Hematopoietic multipotent progenitor cell (in vitro differentiated cells): ENCODE data around the gene PRSS22. TPM values are rescaled to one million over a fixed set of nuclear protein-coding genes. Genes with fewer than 3 reads are reported as not detected.

Experiments used
- DNase-seq, 3 donors: peaks; one replicate each; pipeline ENCODE4 v3.0.0-alpha.2; 2011 to 2015; ENCODE audit warnings: low read depth in 2 of 3, low spot score in 2 of 3
- total RNA-seq: library from RNA; depleted of rRNA; stranded (reverse); fragments of >200 nt; gene quantifications from one replicate; pipeline ENCODE4 v1.2.3, GENCODE V29; 2012

PRSS22 gene, protein sequence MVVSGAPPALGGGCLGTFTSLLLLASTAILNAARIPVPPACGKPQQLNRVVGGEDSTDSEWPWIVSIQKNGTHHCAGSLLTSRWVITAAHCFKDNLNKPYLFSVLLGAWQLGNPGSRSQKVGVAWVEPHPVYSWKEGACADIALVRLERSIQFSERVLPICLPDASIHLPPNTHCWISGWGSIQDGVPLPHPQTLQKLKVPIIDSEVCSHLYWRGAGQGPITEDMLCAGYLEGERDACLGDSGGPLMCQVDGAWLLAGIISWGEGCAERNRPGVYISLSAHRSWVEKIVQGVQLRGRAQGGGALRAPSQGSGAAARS
- total RNA-seq: not detected

DNA sequence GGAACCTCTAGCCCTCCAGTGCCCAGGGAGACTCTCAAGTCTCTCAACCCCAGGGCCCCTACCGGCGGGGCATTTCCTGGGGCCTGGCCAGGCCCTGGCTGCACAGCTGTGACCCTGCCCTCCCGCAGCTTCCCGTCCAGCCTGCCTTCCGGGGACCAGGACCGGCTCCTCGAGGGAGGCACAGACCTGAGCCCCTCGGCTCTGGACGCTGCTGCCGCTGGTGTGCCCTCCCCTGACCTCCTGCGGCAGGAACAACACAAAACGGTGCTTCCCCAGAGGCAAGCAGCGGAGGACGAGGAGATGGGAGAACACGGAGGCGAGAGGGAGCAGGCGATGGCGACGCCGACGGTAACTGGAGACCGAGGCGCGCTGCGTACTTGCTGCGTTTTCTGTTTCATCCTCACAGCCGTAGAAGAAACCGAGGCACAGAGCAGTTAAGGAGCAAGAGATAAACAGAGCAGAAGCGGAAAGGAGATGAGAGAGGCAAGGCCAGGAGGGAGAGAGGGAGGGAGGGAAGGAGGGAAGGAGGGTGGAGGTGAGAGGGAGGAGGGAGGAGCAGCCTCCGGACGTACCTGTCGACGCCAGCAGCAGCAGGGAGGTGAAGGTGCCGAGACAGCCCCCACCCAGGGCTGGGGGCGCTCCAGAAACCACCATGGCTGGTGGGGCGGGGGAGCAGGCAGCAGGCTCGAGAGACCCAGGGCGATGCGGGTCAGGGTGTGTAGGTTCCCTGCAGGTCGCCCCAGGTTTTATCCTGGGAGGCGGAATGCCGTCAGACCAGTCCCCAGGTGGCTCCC, at the start of gene PRSS22:
Gene PRSS22 (minus strand): TSS at position 720 of the 794 bp plus-strand sequence. CDS start 66 bp downstream, at position 654.
- no peak for DNase-seq

DNA sequence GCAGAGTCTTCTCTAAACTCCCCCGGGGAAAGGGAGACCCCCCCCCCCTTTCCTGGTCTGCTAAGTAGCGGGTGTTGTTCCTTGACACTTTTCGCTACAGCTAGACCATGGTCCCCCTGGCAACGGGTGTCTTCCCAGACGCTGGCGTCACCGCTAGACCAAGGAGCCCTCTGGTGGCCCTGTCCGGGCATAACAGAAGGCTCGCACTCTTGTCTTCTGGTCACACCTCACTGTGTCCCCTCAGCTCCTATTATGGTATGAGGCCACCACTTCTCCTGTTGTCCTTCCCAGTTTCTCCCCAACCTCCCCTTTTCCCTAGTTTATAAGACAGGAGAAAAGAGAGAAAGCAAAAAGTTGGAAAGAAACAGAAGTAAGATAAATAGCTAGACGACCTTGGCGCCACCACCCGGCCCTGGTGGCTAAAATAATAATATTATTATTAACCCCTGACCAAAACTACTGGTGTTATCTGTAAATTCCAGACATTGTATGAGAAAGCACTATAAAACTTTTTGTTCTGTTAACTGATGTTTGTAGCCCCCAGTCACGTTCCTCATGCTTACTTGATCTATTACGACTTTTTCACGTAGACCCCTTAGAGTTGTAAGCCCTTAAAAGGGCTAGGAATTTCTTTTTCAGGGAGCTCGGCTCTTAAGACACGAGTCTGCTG, 49.2 kb upstream of the PRSS22 start:
- DNase-seq: peak in 2 of 3 donors; percentile 56 to 65

DNA sequence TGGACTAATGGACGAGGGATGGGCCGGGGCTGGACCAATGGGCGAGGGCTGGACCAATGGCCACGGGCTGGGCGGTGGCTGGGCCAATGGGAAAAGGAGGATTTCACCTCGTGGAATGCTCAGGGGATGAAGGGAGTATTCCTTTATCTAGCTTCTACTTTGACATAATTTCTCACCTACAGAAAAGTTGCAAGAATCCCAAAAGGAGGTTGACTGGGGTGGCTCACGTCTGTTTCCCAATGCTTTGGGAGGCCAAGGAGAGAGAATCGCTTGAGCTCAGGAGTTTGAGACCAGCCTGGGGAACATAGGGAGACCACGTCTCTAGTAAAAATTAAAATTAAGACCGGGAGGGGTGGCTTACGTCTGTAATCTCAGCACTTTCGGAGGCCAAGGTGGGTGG, 48.0 kb upstream of the PRSS22 start:
- DNase-seq: no peak

DNA sequence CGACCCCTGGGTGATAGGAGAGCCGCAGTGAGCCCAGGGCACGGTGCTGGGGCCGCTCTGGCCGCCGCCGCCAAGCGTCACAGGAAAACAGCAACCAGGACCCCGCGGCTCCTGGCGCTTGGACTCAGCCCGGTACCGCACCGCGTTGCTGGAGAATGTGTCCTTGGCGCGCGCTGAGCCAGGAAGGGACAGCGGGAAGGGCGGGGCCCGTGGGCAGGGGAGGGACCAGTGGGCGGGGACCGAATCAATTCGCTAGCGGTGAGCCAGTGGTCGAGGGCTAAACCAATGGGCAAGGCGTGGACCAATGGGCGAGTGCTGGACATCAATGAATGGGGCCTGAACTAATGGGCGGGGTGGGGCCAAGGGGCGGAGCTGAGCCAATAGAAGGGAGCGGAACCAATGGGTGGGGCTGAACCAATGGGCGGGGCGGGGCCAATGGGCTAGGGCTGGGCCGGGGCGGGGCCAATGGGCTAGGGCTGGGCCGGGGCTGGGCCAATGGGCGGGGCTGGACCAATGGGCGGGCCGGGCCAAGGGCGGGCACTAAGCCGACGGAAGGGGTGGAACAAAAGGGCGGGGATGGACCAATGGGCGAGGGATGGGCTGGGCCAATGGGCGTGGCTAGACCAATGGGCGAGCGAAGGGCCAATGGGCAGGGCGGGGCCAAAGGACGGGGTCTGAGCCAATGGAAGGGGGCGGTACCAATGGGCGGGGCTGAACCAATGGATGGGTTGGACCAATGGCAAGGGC, 47.4 kb upstream of the PRSS22 start:
- peak; percentile 72 to 99 (median 98) for DNase-seq

DNA sequence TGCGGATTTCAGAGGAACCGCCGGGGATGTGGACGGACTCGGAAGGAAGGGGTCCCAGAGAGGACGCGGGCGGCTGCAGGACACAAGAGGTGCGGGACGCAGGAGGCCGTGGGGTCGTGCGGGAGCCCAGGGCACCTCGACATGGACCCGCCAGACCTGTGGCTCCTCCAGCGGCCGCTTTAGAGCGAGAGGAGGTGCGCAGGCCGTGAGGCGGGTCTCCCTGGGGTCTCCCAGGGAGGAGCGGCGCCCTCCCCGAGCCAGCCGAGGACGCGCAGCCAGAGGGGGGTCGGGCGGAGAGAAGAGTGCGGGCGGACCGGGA, 46.9 kb upstream of the PRSS22 start:
- no peak for DNase-seq

DNA sequence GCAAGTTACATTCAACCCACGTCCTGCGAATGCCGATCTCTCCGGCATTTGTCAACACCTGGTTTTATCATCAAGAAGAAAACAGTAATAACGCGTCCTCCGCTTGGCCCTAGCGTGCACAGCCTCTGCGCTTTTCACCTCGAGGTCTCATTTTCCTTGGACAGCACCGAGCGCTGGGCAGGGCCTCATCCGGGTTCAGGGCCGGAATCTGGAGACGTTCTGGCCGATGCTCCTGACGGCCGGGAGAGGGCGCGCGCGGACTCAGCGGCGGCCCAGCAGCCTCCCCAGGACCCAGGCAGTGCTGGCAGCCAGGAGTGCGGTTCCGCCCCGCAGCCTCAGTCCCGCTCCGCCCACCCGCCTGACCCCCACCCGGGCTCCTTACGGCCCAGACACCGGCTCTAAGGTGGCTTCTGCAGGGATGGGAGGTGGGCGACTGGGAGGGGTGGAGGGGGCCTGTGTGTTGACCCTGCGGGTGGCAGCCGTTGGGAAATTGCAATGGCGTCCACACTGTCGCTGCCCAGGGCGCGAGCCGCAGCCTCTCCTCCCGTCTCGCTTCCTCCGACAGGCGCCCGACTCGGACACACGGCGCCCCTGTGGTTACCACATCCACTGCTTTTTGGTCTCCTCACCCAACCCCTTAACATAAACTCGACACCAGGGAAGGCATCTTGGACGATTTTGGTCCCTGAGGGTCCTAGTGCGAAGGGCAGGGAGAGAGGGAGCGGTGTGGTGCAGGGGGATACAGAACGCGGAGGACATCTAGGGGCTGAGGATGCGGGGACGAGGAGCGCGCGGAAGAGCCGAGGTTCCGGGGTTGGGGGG, 46.3 kb upstream of the PRSS22 start:
- peak; percentile 66 to 84 (median 80) for DNase-seq

DNA sequence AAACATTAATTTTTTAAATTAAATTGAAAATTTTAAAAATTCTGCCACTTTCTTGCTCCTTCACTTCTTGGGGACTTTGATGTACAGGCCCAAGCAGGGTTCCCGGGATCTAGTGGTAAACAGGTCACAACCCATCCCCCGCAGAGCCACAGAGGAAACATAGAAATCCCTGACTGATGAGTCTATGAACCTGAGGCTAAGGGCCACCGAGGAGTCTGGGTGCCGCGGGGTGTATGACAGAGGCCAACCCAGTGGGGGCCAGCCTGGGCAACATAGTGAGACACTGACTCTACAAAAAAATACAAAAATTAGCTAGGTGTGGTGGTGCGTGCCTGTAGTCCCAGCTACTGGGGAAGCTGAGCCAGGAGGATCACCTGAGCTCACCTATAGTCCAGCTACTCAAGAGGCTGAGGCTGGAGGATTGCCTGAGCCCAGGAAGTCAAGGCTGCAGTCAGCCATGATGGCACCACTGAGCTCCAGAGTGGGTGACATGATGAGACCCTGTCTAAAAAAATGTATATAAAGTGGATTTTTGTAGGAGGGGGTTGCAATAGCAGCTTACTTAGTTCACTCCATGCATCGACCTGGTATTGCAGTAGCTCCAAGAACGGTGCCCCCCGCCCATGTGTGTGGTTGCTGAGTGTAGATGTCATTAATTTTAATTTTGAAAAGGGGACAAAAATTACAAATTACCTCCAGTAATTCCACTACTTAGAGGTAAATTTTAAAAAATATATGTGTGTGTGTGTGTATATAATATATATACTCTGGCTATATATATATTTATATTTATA, 44.6 kb upstream of the PRSS22 start:
- DNase-seq: no peak

DNA sequence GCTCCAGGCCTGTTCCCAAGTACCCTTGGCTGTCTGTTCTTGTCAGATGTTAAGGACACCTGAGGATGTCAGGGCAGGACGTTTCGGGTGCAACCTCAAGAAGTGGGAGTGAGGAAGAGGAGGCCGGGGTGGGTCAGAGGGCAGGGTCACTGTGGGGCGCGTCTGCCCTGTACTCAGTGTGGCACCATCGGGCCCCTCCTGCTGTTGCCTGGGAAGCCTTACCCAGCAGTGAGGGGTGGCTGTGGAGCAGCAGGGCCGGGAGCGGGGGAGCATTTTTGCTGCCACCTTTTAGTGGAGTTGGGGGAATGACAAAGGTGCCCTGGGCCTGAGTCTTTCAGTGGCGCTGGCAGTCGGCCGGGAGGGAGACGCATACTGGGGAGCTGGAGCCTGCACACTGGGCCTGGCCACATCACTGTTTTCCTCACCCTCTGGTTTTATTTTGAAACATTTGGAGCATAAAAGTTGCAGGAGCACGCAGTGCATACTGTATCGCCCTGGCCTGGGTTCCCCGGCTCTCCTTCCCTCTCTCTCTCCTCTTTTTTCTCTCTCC, 42.6 kb upstream of the PRSS22 start:
- DNase-seq: no peak

DNA sequence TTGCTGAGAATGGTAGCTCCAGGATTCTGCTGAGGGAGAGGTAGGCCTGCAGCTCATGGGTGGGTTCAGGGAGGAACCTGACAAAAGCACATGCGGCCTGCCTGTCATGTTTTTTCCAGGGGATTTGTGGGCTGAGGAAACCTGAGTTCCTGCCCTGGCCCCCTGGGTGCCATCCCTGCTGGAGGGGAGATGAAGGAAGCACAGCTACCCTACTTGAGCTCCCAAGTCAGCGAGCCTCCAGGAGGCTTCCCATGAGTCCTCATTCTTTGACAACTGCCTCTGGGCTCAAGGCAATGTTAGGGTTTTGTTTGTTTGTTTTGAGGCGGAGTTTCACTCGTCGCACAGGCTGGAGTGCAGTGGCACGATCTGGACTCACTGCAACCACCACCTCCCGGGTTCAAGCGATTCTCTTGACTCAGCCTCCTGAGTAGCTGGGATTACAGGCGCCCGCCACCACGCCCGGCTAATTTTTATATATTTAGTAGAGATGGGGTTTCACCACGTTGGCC, 41.6 kb upstream of the PRSS22 start:
- DNase-seq: no peak

DNA sequence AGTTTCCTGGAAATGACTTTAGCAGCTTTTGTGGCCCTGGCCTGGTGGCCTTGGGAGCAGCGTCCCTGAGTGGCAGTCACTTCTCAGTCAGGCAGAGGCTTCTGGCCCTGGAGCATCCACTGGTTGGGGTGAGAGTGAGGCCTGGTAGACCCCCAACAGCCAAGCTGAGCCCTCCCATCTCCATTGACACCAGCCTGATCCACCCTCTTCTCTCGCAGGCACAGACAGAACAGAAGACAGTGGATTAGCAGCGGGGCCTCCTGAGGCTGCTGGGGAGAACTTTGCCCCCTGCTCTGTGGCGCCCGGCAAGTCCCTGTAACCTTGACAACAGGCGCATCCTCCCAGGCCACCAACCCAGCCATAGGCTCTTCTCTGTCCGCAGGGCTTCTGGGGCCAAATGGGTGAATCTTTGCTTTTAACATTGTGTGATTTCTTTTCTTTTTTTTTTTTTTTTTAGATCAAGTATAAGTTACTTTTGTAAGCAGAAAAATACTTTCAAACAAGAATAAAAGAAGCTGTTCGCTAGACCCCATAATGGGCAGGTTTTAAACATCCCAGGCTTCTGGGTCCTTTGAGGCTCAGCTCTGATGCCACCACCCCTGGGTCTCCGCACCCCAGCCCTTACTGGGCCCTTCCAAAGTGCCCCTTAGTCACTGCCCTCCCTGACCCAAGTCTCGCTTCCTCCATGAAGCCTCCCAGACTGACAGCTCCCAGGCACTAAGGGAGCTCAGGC, 41.0 kb upstream of the PRSS22 start:
- DNase-seq: no peak

DNA sequence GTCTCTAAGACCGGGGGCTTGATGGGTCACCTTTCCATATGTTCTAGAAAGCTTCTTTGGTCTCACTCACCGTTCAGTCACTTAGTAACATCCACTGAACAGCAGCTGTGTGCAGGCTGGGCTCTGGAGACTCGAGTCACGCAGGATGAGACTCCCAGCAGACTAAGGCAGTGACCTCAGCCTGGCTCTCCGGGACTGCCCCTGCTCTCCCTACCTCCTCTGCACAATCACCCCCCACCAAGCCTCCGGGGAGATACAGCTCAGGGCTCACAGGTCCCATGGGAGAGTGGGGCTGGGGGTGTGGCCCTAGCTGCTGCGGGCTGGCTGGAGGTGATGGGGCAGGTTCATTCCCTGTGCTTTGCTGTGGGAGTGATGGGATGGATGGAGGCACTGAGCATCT, 39.1 kb upstream of the PRSS22 start:
- no peak for DNase-seq

DNA sequence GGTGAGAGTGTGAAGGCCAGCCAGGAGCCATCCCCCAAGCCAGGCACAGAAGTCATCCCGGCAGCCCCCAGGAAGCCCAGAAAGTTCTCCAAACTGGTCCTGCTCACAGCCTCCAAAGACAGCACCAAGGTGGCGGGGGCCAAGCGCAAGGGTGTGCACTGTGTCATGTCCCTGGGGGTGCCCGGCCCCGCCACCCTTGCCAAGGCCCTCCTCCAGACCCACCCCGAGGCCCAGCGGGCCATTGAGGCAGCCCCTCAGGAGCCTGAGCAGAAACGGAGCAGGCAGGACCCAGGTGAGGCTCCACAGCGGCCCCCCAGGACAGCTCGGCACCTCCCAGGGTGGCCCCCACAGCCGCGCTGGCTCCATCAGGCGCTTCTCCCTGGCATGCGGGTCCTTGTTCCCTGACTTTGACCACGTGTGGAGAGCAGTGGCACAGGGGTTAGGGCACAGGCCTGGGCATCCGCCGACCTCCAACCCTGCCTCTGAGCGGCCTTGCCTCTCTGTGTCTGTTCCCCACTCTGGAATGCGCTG, 38.6 kb upstream of the PRSS22 start:
- DNase-seq: no peak

DNA sequence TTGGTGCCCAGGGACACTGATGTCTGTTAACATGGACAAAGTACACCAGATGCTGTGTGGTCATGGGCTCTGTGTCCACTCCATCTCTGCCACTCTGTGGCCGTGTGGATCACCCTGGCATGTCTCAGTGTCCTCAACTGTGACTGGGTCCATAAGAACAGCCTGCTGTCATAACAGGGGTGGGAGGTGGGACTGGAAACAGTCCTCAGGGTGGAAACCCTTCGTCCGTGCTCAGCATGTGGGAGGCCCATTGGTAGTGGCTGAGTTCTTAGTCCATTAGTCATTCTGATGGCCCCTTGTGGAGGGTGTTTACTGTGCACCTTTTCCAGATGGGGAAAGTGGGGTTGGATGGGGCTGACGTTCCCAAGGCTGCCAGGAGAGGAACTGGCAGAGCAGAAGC, 37.8 kb upstream of the PRSS22 start:
- no peak for DNase-seq

DNA sequence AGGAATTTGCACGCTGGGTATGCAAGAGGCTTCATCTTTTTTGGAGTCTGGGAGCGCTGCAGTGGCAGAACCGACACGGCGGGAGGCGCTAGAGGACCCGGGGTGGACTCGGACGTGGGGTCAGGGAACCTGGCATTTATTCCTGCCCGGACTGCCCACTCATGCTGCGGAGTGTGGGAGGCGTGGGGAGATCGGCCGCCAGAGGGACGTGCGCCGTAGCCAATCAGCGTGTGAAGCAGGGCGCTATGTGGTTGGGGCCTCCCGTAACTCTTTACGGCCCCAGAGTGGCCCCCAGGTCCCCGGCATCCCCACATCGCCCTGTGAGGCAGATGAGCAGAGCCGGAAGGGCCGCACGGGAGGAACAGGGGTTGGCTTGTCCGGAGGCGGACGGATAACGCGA, 36.3 kb upstream of the PRSS22 start:
- DNase-seq: no peak

DNA sequence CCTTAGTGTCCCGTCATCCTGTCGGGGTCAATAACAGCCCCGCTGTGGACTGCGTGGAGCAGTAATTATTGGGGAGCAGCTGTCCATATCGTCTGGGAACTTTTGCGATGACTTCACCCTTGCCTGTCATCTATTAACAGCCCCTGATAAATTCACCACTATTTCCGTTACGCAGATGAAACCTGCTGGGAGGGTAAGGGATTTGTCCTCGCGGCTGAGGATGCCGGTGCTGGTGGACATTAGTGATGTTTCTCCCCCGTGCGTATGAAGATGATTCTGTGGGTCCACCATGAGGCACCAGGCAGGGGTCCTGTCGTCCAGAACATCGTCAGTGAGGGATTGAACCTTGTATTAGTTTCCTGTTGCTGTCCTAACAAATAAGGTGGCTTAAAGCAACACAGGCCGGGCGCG, 26.1 kb upstream of the PRSS22 start:
- no peak for DNase-seq

DNA sequence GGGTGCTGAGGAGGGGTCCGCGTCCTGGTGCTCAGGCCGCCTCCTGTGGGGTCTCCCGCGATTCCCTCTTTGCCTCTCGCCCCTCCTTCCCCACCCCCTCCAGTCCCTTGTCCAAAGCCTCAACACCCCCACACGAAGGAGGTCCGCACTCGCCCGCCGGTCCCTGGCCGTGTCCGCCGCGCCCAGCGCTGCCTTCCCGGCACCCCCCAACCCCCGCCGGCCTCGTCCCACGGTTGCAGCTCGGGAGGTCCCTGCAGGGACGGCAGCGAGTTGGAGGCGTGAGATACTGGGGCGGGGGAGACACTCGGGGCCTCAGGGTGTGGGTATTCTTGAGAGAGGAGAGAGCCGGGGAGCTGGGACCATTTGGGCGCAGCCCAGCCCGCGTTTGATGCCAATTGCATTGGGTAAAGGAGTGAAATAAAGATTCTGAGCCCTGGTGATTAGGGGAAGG, 25.5 kb upstream of the PRSS22 start:
- DNase-seq: peak in 1 of 3 donors; percentile 32

DNA sequence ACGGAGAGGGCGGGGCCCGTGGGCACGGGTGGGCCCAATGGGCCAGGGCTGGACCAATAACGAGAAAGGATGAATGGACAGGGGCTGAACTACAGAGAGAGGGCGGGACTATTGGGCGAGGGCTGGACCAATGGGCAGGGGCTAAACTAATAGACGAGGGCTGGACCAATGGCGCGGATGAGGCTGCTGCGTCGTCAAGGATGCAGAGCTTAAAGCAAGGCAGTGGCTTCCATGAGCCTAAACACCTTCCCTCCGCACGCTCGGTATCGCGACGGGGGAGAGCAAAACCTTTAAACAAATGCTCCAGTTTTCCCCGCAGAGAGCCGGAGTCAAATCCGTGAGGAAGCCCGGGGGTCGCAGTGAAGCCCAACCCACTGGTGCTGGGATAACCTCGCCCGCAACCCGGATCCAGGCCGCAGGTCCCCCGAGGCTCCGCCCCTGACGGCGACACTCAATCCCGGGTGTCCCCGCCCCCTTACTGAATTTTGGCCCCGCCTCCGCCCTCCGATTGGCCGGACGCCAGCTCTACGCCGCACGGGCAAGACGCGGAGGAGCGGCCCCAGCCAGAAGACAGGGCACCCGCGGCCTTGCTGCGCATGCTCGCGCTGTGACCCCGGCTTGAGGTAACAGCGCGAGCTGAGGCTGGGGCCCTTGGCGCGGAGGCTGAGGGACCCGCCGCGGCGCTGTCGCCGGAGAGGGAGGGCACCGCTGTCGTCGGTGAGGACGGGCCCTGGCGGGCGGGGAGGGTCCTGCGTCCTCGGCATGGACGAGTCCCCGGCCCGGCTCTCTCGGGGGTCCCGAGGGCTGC, 24.9 kb upstream of the PRSS22 start, which contains the start of gene FLYWCH2:
Gene FLYWCH2 (plus strand): TSS at position 566 of the 808 bp plus-strand sequence. CDS start 13,235 bp downstream, outside the sequence.
- peak; percentile 99 to 100 (median 99) for DNase-seq
